ENCODE results near the gene FAM131A.

The FAM131A gene

GRCh38 chr3:184316792-184317191 lies 20.6 kb upstream of the FAM131A start:
- no peak for DNase-seq (ENCODE audit: low read depth, low spot score)

- no peak for DNase-seq (ENCODE audit: low read depth, low spot score)
Observed at GRCh38 chr3:184317201-184317600, 20.2 kb upstream of the FAM131A start.

- DNase-seq (ENCODE audit: low read depth, low spot score): no peak
Observed at GRCh38 chr3:184320104-184320445, 17.3 kb upstream of the FAM131A start.

GRCh38 chr3:184321666-184322065 lies 15.7 kb upstream of the FAM131A start:
- DNase-seq (ENCODE audit: low read depth, low spot score): no peak

- DNase-seq (ENCODE audit: low read depth, low spot score): no peak
Observed at GRCh38 chr3:184322731-184323487, 14.5 kb upstream of the FAM131A start.

GRCh38 chr3:184323696-184324095 lies 13.7 kb upstream of the FAM131A start:
- no peak for DNase-seq (ENCODE audit: low read depth, low spot score)

GRCh38 chr3:184325269-184325668 lies 12.1 kb upstream of the FAM131A start:
- no peak for DNase-seq (ENCODE audit: low read depth, low spot score)

- DNase-seq (ENCODE audit: low read depth, low spot score): no peak
Observed at GRCh38 chr3:184325715-184326369, 11.6 kb upstream of the FAM131A start.

GRCh38 chr3:184327171-184327570 lies 10.2 kb upstream of the FAM131A start:
- DNase-seq (ENCODE audit: low read depth, low spot score): no peak

GRCh38 chr3:184328516-184328915 lies 8.9 kb upstream of the FAM131A start:
- DNase-seq (ENCODE audit: low read depth, low spot score): no peak

- no peak for DNase-seq (ENCODE audit: low read depth, low spot score)
Observed at GRCh38 chr3:184332370-184333090, 4.9 kb upstream of the FAM131A start.

- DNase-seq (ENCODE audit: low read depth, low spot score): no peak
Observed at GRCh38 chr3:184333190-184333589, 4.2 kb upstream of the FAM131A start.

- no peak for DNase-seq (ENCODE audit: low read depth, low spot score)
Observed at GRCh38 chr3:184333700-184334099, 3.7 kb upstream of the FAM131A start.

- DNase-seq (ENCODE audit: low read depth, low spot score): no peak
Observed at GRCh38 chr3:184334470-184335158, 2.8 kb upstream of the FAM131A start.

GRCh38 chr3:184335291-184335660 lies 2.1 kb upstream of the FAM131A start:
- DNase-seq (ENCODE audit: low read depth, low spot score): no peak

GRCh38 chr3:184335661-184336546 lies 1.5 kb upstream of the FAM131A start:
- no peak for DNase-seq (ENCODE audit: low read depth, low spot score)

GRCh38 chr3:184336547-184337398 lies 627 bp upstream of the FAM131A start:
- DNase-seq (ENCODE audit: low read depth, low spot score): no peak

GRCh38 chr3:184337981-184338380 lies 581 bp downstream of the FAM131A start:
- no peak for DNase-seq (ENCODE audit: low read depth, low spot score)

GRCh38 chr3:184338511-184338945 lies 1.1 kb downstream of the FAM131A start:
- DNase-seq (ENCODE audit: low read depth, low spot score): no peak

- DNase-seq (ENCODE audit: low read depth, low spot score): no peak
Observed at GRCh38 chr3:184339001-184339400, 1.6 kb downstream of the FAM131A start.

All from smooth muscle cell of the brain vasculature (primary cell).